A673 (cell line): ENCODE results near the gene FNBP1L. TPM values are rescaled to one million over a fixed set of nuclear protein-coding genes. Genes with fewer than 3 reads are reported as not detected.

ENCODE experiments used
- BruUV-seq: library from RNA; stranded (reverse); fragments of 400-500 nt; replicated peaks from 2 replicates; lab custom pipeline; 2021; lab: Mats Ljungman, UMichigan
- CTCF ChIA-PET: fragments of 300-600 bp; sonication (Branson Sonifier 250); formaldehyde crosslinking; loops from one replicate; lab custom pipeline; 2022; ENCODE audit warnings: antibody characterized with exemption; lab: Charles Lee
- POLR2A ChIA-PET: fragments of 300-600 bp; sonication (Branson Sonifier 250); formaldehyde crosslinking; loops from one replicate; lab custom pipeline; 2022; ENCODE audit warnings: antibody characterized with exemption; ENCODE audit not compliant: low non-redundant PET; lab: Charles Lee
- DNase-seq: peaks from one replicate; pipeline ENCODE4 v3.0.0-alpha.2; 2015; ENCODE audit warnings: low spot score
- H3K27ac ChIP-seq: fragments of 200-600 bp; sonication (generic); 2 replicates; pipeline ENCODE4 v1.5.1; 2016; ENCODE audit warnings: mixed run types, low read depth, mild to moderate bottlenecking, mixed read lengths, antibody characterized with exemption, low read length; ENCODE audit not compliant: poor library complexity, severe bottlenecking
- H3K27me3 ChIP-seq: fragments of 200-600 bp; sonication (generic); replicated peaks from 2 replicates; pipeline ENCODE4 v1.6.1; 2017; ENCODE audit warnings: mixed run types, low read depth, mild to moderate bottlenecking, mixed read lengths, antibody characterized with exemption, low read length; ENCODE audit not compliant: insufficient read depth, poor library complexity
- H3K36me3 ChIP-seq: fragments of 200-600 bp; sonication (generic); 2 replicates; pipeline ENCODE4 v1.6.1; 2016; ENCODE audit warnings: mixed run types, mild to moderate bottlenecking, mixed read lengths, antibody characterized with exemption, low read length; ENCODE audit not compliant: insufficient read depth, poor library complexity, severe bottlenecking
- H3K4me1 ChIP-seq: fragments of 200-600 bp; sonication (generic); 2 replicates; pipeline ENCODE4 v1.6.1; 2017; ENCODE audit warnings: mixed run types, mild to moderate bottlenecking, mixed read lengths, antibody characterized with exemption, low read length; ENCODE audit not compliant: insufficient read depth, poor library complexity, severe bottlenecking
- H3K4me3 ChIP-seq: fragments of 200-600 bp; sonication (generic); 2 replicates; pipeline ENCODE4 v1.5.1; 2016; ENCODE audit warnings: low read depth, mixed run types, mild to moderate bottlenecking, mixed read lengths, low read length; ENCODE audit not compliant: poor library complexity, severe bottlenecking
- H3K9me3 ChIP-seq: fragments of 200-600 bp; sonication (generic); 2 replicates; pipeline ENCODE4 v1.6.1; 2016; ENCODE audit warnings: mixed run types, low read depth, mild to moderate bottlenecking, mixed read lengths, antibody characterized with exemption, low read length; ENCODE audit not compliant: poor library complexity, severe bottlenecking
- CTCF ChIP-seq: fragments of 300-800, 200-600 bp; sonication (generic); conservative IDR thresholded peaks from 2 replicates; pipeline ENCODE4 v1.5.1; 2017; ENCODE audit warnings: low read depth, mild to moderate bottlenecking, antibody characterized with exemption, low read length, moderate library complexity, mixed read lengths
- EZH2 ChIP-seq: fragments of 200-600 bp; sonication (generic); IDR thresholded peaks from 2 replicates; pipeline ENCODE4 v1.6.1; 2017; ENCODE audit warnings: borderline replicate concordance, low read depth, mild to moderate bottlenecking, mixed read lengths, antibody characterized with exemption, low read length; ENCODE audit not compliant: poor library complexity, severe bottlenecking
- intact Hi-C: fragments of 100-400 bp; cut with micrococcal nuclease; formaldehyde crosslinking; loops from one replicate; pipeline ENCODE4 v1.10.0; 2022; ENCODE audit not compliant: unreplicated experiment
- total RNA-seq: library from RNA; stranded (reverse); gene quantifications from 2 replicates; pipeline ENCODE4 v1.2.3, GENCODE V29; 2021

FNBP1L gene
- total RNA-seq, 1 experiment from 2014 or later: 39.6 TPM

GRCh38 chr1:93450321-93450720, 2.4 kb downstream of the FNBP1L start:
- no peak for TF ChIP-seq CTCF
- no peak for TF ChIP-seq EZH2
- intact Hi-C loops: no loop called here
- Histone ChIP-seq H3K27me3 (no peaks in the 10 kb centered on the region), H3K9me3 (no peaks in the 10 kb centered on the region), H3K27ac (no peak overlapping the region), H3K4me3 (no peak overlapping the region), H3K36me3 (no peaks in the 10 kb centered on the region), H3K4me1 (peaks cover 17% of the 10 kb centered on the region)
- ChIA-PET CTCF (no interaction called here), POLR2A (no interaction called here)
- no TSS peak for BruUV-seq
- DNase-seq: no peak

GRCh38 chr1:93453911-93454310, 6.0 kb downstream of the FNBP1L start:
- intact Hi-C loops: no loop called here
- no peaks in the 10 kb centered on the region for H3K27me3 ChIP-seq
- TF ChIP-seq CTCF (no peak), EZH2 (no peak)
- POLR2A ChIA-PET: no interaction called here
- H3K27ac ChIP-seq: no peak overlapping the region
- H3K4me1 ChIP-seq: peaks cover 17% of the 10 kb centered on the region
- no peak for DNase-seq
- CTCF ChIA-PET: no interaction called here
- no peak overlapping the region for H3K4me3 ChIP-seq
- BruUV-seq: no TSS peak
- H3K36me3 ChIP-seq: peaks cover 4% of the 10 kb centered on the region
- no peaks in the 10 kb centered on the region for H3K9me3 ChIP-seq

- no peak for DNase-seq
- ChIA-PET CTCF (no interaction called here), POLR2A (no interaction called here)
- peaks cover 4% of the 10 kb centered on the region for H3K36me3 ChIP-seq
- H3K9me3 ChIP-seq: peaks cover 3% of the 10 kb centered on the region
- BruUV-seq: no TSS peak
- intact Hi-C loops: no loop called here
- TF ChIP-seq CTCF (no peak), EZH2 (no peak)
- H3K27me3 ChIP-seq: no peaks in the 10 kb centered on the region
- H3K4me3 ChIP-seq: no peak overlapping the region
- H3K27ac ChIP-seq: no peak overlapping the region
- peaks cover 1% of the 10 kb centered on the region for H3K4me1 ChIP-seq
Observed at GRCh38 chr1:93459126-93459525, 11.2 kb downstream of the FNBP1L start.
